RWPE1 (cell line): ENCODE measurements around the gene LNX1.

Experiments
- CTCF ChIA-PET: fragments of 350-600 bp; sonication (Branson Sonifier 250); formaldehyde crosslinking; extraction: SDS; loops from one replicate; lab custom pipeline; 2021; lab: Yijun Ruan, JAX
- POLR2A ChIA-PET: fragments of 400-600 bp; formaldehyde crosslinking; extraction: SDS; loops from one replicate; lab custom pipeline; 2020; ENCODE audit warnings: antibody characterized with exemption; ENCODE audit not compliant: low non-redundant PET; lab: Yijun Ruan, JAX
- DNase-seq: peaks from one replicate; pipeline ENCODE4 v3.0.0; 2012; ENCODE audit warnings: low spot score
- H3K27ac ChIP-seq: fragments of 450-650 bp; 2 replicates; pipeline ENCODE4 v1.5.1; 2017
- TF ChIP-seq, protein P1 (sequence below): fragments of 450-650 bp; conservative IDR thresholded peaks from 2 replicates; pipeline ENCODE4 v1.5.1; 2017; ENCODE audit warnings: low read depth, mild to moderate bottlenecking

The LNX1 gene

DNA sequence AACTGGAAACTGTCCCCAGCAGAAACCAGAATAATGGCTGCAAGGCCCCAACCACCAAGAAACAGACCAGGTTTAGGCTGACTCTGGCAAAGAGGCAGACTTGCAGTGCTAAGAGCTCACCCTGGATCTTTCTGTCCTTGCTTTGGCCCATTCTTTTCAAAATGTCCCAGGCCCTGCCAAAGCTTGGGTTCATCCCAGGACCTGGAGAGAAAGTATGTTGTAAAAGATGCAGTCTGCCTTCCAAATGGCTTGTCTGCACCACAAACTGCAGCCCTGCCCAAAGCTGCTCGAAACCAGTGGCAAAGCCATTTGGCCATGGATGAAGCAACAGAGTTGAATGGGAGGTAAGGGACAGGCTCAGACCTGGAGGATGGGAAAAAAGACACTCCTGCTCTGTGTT is 38.0 kb upstream of the LNX1 start:
- TF ChIP-seq, protein P1, sequence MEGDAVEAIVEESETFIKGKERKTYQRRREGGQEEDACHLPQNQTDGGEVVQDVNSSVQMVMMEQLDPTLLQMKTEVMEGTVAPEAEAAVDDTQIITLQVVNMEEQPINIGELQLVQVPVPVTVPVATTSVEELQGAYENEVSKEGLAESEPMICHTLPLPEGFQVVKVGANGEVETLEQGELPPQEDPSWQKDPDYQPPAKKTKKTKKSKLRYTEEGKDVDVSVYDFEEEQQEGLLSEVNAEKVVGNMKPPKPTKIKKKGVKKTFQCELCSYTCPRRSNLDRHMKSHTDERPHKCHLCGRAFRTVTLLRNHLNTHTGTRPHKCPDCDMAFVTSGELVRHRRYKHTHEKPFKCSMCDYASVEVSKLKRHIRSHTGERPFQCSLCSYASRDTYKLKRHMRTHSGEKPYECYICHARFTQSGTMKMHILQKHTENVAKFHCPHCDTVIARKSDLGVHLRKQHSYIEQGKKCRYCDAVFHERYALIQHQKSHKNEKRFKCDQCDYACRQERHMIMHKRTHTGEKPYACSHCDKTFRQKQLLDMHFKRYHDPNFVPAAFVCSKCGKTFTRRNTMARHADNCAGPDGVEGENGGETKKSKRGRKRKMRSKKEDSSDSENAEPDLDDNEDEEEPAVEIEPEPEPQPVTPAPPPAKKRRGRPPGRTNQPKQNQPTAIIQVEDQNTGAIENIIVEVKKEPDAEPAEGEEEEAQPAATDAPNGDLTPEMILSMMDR, result no peak
- ChIA-PET POLR2A (no interaction called here), CTCF (no interaction called here)

DNA sequence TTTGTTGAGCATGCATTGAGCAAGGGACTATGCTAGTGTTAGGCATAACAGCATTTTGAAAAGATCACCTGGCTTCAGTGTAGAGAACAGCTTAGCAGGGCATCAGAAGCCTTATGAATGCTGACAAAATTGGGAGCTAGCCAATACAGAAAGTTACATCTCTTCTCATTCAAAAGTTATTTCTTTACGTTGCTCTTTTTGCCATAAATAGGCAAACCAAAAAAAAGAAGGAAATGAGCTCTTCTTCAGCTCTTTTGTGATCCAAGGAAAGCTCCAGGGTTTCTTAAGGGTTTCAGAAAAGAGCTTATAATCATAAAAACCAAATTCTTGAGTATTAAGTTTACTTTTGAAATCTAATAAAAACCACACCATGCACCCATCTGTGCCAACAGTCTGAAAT is 35.2 kb upstream of the LNX1 start:
- H3K27ac ChIP-seq, result no peak overlapping the region
- no peak for DNase-seq
- ChIA-PET POLR2A (no interaction called here), CTCF (interaction anchor here (1.3 kb wide), 1 partner anchor 15 kb away, joined by 3 read pairs; no protein-coding TSS in a partner anchor)
- TF ChIP-seq, protein P1, result no peak

More for the DNA sequence above, 38.0 kb upstream of the LNX1 start:
- DNase-seq, result no peak
- H3K27ac ChIP-seq, result no peak overlapping the region

DNA sequence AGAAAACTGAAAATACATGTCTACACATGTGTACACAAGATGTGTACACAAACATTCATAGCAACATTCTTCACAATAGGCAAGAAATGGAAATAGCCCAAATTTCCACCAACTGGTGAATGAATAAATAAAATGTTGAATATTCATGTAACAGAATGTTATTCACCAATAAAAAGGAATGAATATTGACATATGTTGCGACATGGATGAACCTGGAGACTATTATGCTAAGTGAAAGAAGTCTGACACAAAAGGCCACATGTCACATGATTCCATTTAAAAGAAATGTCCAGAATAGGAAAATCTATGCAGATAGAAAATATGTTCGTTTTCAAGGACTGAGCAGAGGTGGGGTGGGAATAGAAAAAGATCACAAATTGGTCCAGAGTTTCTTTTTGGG is 34.6 kb upstream of the LNX1 start:
- DNase-seq, result no peak
- TF ChIP-seq, protein P1, result no peak
- ChIA-PET CTCF (no interaction called here), POLR2A (no interaction called here)
- H3K27ac ChIP-seq, result no peak overlapping the region

DNA sequence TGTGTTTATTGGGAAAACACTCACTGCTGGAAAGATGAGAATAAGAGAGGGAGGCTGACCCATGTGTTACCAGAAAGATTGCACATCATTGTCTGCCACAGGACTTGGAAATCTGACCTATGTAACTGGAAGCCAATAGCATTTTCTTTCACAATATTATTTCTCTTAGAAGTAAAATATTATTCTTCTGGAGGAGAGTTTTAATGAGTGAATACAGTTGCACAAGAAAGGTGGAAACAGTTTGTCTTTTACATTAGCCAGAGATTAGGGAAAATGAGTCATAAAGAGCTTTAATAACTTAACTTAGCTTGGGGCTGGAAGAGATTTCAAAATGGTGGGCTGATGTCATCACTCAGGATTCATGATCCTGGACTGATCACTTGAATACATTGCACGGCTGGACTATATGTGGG is 31.5 kb upstream of the LNX1 start:
- POLR2A ChIA-PET, result no interaction called here
- peak; percentile 49 for DNase-seq
- CTCF ChIA-PET, result interaction anchor here (0.6 to 1.7 kb wide), 3 partner anchors 12 to 385 kb away, joined by 3 read pairs; no protein-coding TSS in a partner anchor

DNA sequence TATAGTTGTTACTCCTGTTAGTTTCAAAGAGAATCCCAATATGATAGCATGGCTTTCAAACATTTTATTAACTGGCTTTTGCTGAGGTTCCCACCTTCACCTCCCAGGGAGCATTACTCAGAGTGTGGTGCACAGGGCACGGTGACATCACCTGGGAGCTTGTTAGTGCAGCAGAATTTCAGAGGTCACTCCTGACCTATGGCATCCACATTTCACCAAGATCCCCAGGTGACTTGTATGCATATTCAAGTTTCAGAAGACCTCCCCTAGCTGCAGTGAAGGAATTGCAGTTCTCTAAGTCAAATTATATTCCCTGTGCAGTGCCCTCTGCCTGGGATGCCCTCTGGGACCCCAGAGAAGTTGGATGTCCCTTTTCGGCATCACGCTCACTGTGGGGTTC is 29.7 kb upstream of the LNX1 start:
- H3K27ac ChIP-seq, result no peak overlapping the region
- POLR2A ChIA-PET, result no interaction called here
- TF ChIP-seq, protein P1, result no peak
- DNase-seq, result no peak
- CTCF ChIA-PET, result no interaction called here

More for the DNA sequence above, 31.5 kb upstream of the LNX1 start:
- TF ChIP-seq, protein P1, result no peak
- no peak overlapping the region for H3K27ac ChIP-seq

DNA sequence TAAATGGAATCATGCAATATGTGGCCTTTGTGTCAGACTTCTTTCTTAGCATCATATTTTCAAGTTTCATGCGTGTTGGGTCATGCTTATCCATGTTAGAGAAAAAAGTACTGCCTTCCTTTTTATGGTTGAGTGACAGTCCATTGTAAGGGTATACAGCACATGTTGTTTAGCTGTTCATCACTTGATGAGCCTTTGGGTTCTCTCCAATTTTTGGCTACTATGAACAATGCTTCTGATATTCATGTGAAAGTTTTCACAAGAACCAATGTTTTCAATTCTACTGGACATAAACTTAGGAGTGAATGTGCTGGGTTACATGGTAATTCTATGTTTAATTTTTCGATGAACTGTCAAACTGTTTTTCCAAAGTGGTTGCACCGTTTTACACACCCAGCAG is 28.1 kb upstream of the LNX1 start:
- H3K27ac ChIP-seq, result no peak overlapping the region
- POLR2A ChIA-PET, result no interaction called here
- CTCF ChIA-PET, result no interaction called here
- no peak for DNase-seq
- TF ChIP-seq, protein P1, result no peak
